Forelimb muscle (tissue), 1 donor: ENCODE measurements around the gene KRT31. TPM values are rescaled to one million over a fixed set of nuclear protein-coding genes. Genes with fewer than 3 reads are reported as not detected.

Source experiments
- polyA plus RNA-seq: library from polyadenylated mRNA; unstranded; fragments of 120-200 nt; gene quantifications from one replicate; pipeline ENCODE4 v1.2.1, GENCODE V29; 2013; ENCODE audit not compliant: insufficient read length

Gene KRT31
- polyA plus RNA-seq, 1 donor = 5.9 TPM

Other genes with a start within 250 kb of the KRT31 start
- not detected for gene KRTAP4-5, start 247.8 kb downstream of the KRT31 start, polyA plus RNA-seq
- not detected for gene KRTAP4-4, start 236.9 kb downstream of the KRT31 start, polyA plus RNA-seq
- gene KRTAP4-3, start 229.4 kb downstream of the KRT31 start, polyA plus RNA-seq = not detected
- not detected for gene KRTAP4-2, start 219.4 kb downstream of the KRT31 start, polyA plus RNA-seq
- gene KRTAP4-1, start 212.7 kb downstream of the KRT31 start, polyA plus RNA-seq = not detected
- gene KRTAP9-1, start 207.7 kb downstream of the KRT31 start, polyA plus RNA-seq = not detected
- gene KRTAP9-2, start 171.0 kb downstream of the KRT31 start, polyA plus RNA-seq = not detected
- not detected for gene KRTAP9-3, start 165.2 kb downstream of the KRT31 start, polyA plus RNA-seq
- not detected for gene KRTAP9-8, start 159.6 kb downstream of the KRT31 start, polyA plus RNA-seq
- not detected for gene KRTAP9-4, start 147.9 kb downstream of the KRT31 start, polyA plus RNA-seq
- gene KRTAP9-9, start 142.2 kb downstream of the KRT31 start, polyA plus RNA-seq = not detected
- gene KRTAP9-6, start 132.2 kb downstream of the KRT31 start, polyA plus RNA-seq = 0.22 TPM
- gene KRTAP9-7, start 121.9 kb downstream of the KRT31 start, polyA plus RNA-seq = not detected
- gene KRTAP29-1, start 94.8 kb downstream of the KRT31 start, polyA plus RNA-seq = not detected
- not detected for gene KRTAP16-1, start 88.3 kb downstream of the KRT31 start, polyA plus RNA-seq
- gene KRTAP17-1, start 81.9 kb downstream of the KRT31 start, polyA plus RNA-seq = not detected
- gene KRT33A, start 46.8 kb downstream of the KRT31 start, polyA plus RNA-seq = not detected
- not detected for gene KRT33B, start 27.8 kb downstream of the KRT31 start, polyA plus RNA-seq
- gene KRT34, start 15.3 kb downstream of the KRT31 start, polyA plus RNA-seq = not detected
- not detected for gene KRT37, start 27.0 kb upstream of the KRT31 start, polyA plus RNA-seq
- gene KRT38, start 43.4 kb upstream of the KRT31 start, polyA plus RNA-seq = not detected
- gene KRT32, start 69.8 kb upstream of the KRT31 start, polyA plus RNA-seq = not detected
- gene KRT35, start 83.5 kb upstream of the KRT31 start, polyA plus RNA-seq = not detected
- not detected for gene KRT36, start 92.3 kb upstream of the KRT31 start, polyA plus RNA-seq
- not detected for gene KRT13, start 108.0 kb upstream of the KRT31 start, polyA plus RNA-seq
- gene KRT15, start 121.3 kb upstream of the KRT31 start, polyA plus RNA-seq = 0.11 TPM
- 0.28 TPM for gene KRT19, start 130.7 kb upstream of the KRT31 start, polyA plus RNA-seq
- gene KRT9, start 174.5 kb upstream of the KRT31 start, polyA plus RNA-seq = not detected
- not detected for gene KRT14, start 189.3 kb upstream of the KRT31 start, polyA plus RNA-seq
- not detected for gene KRT16, start 215.2 kb upstream of the KRT31 start, polyA plus RNA-seq
- gene KRT17, start 227.0 kb upstream of the KRT31 start, polyA plus RNA-seq = 0.71 TPM